DND-41 (cell line): ENCODE results near the gene KIAA1958.

ENCODE experiments used
- EZH2 ChIP-seq: IDR thresholded peaks from 3 replicates; pipeline ENCODE4 v1.6.1; 2012; ENCODE audit warnings: borderline replicate concordance, low read depth, mild to moderate bottlenecking, moderate library complexity, low read length, inconsistent platforms; ENCODE audit not compliant: severe bottlenecking
- TF ChIP-seq, protein P1 (sequence below): IDR thresholded peaks from 2 replicates; pipeline ENCODE4 v1.5.1; 2012; ENCODE audit warnings: borderline replicate concordance, low read length, moderate library complexity, mild to moderate bottlenecking; ENCODE audit not compliant: poor library complexity, severe bottlenecking; ENCODE audit errors: extremely low read depth

DNA sequence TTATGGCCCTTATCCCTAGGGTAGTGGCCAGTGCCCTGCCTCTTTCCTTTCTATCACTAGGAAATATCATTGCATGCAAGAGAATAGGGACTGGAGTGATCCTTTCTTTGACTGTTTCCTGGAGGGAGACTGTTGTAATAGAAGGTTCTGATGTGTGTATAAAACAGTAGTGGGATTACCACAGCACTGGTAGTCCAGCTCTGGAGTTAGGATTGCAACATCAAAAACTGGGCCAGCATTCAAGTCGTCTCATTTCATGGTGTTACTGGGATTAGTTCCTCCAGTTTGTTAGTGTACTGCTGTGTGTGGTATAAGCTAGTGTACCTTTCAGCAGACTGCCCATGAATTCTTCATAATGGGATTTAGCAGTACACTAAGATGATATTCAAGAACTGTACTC, 45.8 kb downstream of the KIAA1958 start:
- TF ChIP-seq EZH2: no peak
- TF ChIP-seq, protein P1, sequence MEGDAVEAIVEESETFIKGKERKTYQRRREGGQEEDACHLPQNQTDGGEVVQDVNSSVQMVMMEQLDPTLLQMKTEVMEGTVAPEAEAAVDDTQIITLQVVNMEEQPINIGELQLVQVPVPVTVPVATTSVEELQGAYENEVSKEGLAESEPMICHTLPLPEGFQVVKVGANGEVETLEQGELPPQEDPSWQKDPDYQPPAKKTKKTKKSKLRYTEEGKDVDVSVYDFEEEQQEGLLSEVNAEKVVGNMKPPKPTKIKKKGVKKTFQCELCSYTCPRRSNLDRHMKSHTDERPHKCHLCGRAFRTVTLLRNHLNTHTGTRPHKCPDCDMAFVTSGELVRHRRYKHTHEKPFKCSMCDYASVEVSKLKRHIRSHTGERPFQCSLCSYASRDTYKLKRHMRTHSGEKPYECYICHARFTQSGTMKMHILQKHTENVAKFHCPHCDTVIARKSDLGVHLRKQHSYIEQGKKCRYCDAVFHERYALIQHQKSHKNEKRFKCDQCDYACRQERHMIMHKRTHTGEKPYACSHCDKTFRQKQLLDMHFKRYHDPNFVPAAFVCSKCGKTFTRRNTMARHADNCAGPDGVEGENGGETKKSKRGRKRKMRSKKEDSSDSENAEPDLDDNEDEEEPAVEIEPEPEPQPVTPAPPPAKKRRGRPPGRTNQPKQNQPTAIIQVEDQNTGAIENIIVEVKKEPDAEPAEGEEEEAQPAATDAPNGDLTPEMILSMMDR: no peak
